OCI-M2 (cell line): ENCODE measurements around the gene ZP3.
"Not testable (repeated sequence)": the region's sequence is repeated elsewhere in the genome, so short reads cannot be mapped to it uniquely, and the experiment has no call there.

Source experiments
- DNase-seq: peaks from one replicate; lab custom pipeline; 2025; ENCODE audit not compliant: unreplicated experiment; lab: John Stamatoyannopoulos, UW

Gene ZP3

GRCh38 chr7:76424413-76425111 lies at the start of gene ZP3:
TSS of gene ZP3 (plus strand) at chr7:76424950. CDS start at chr7:76424965, 15 bp downstream.
- DNase-seq: no peak

GRCh38 chr7:76375251-76375650 lies 49.5 kb upstream of the ZP3 start:
- DNase-seq: no peak

GRCh38 chr7:76377186-76377918 lies 47.4 kb upstream of the ZP3 start:
- DNase-seq: no peak

DNA sequence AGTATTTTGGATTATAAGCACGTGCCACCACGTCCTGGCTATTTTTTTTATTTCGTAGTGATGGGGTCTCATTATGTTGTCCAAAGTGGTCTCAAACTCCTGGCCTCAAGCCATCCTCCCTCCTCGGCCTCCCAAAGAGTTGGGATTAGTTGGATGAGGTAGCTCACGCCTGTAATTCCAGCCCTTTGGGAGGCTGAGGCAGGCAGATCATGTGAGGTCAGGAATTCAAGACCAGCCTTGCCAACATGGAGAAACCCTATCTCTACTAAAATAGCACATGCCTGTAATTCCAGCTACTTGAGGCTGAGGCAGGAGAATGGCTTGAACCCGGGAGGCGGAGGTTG lies 44.2 kb upstream of the ZP3 start:
- no peak for DNase-seq

- DNase-seq: no peak
Measured at GRCh38 chr7:76381814-76382213, 42.9 kb upstream of the ZP3 start.

GRCh38 chr7:76383089-76383944 lies 41.4 kb upstream of the ZP3 start:
- no peak for DNase-seq

- no peak for DNase-seq
Measured at GRCh38 chr7:76386691-76387260, 38.0 kb upstream of the ZP3 start.

- DNase-seq: not testable (repeated sequence)
Measured at GRCh38 chr7:76387789-76388188, 37.0 kb upstream of the ZP3 start.

DNA sequence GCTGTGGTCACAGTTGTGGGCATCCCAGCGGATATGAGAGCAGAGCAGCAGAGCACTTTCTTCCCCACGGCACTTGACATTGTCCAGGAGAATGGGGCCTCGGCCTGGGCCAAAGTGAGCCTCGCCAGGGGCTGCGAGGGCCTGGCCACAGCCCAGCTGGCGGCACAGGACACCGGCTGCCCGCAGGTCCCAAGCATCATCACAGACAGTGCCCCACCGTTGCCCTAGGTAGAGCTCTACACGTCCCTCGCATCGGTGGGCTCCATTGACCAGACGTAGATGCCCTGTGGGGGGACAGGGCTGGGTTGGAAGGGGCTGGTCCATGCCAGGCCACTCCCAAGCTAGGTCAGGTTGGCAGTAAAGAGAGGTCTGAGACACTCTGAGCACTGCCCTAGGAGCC lies 34.7 kb upstream of the ZP3 start:
- DNase-seq: no peak

DNA sequence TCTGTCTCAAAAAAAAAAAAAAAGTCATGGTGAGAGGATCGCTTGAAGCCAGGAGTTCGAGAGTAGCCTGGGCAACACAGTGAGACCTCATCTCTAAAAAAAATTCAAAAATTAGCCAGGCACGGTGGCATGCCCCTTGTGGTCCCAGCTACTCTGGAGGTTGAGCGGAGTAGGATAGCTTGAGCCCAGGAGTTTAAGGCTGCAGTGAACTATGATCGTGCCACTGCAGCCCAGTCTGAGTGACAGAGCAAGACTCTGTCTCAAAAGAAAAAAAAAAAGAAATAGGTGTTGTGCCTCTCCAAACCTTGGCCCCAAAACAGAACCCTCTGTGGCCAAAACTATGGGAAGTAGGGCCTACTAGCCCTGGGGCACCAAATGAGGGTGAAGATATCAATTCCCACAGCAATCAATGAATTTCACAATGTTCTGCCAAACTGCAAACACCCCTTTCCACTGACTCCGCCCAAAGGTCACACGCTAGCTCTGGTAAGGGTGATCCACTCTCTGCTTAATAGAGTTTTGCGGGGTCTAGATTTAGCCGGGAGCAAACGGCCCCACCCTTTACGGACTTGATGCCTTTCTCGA lies 32.1 kb upstream of the ZP3 start:
- DNase-seq: no peak

DNA sequence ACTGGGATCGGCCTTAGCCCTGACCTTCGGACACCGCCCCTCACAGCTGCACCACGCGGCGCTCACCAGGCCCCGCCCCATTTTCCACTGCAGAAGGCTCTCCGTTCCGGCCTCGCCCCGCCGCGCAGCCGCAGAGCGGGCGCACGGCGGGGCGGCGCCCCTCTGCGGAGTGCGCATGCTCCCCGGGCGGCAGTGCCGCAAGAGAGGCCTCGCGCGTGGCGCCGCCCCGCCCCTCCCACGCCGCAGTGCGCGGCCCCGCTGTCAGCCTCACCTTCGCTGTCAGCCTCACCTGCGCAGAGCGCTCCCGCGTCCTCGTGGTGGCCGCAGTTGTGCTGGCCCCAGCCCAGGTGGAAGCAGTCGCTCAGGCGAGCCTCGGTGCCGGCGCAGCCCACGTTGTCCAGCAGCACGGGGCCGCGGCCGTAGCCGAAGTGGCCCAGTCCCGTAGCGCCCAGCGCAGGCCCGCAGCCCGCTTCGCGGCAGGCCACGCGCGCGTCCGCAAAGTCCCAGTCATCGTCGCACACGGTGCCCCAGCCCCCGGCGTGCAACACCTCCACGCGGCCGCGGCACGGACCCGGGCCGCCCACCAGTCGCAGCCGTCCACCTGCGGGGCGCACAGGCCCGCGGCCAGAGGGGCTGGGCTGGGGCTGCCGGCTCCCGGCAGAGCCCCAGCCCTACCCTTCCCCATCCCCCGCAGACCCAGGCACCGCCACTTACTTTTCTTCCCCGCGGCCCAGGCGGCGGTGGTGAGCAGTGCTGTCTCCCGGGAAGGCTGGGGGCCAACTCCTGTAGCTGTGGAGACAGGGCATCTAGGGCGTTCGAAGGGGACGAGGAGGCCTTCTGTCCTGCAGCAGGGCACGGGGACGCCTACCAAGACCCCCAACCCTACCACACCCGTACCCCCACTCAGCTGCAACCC lies 31.4 kb upstream of the ZP3 start:
- DNase-seq: peak; percentile 39

DNA sequence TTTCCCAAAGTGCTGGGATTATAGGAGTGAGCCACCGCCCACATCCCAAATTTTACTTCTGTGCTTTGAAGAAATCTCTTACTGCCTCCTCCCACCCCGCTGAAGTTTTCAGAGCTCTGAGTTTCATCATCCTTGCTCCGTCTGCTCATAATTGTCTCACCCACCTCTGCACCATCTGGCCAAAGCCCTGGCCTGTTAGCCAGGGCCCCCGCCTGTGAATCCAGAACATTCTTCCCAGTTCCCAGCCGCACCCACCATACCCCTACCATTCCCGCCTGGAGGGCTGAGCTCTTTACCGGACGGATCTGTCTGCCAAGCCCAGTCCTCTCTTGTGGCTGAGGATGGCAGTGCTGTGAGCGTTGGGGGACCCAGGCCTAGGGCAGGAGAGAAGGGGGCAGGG lies 29.8 kb upstream of the ZP3 start:
- no peak for DNase-seq

DNA sequence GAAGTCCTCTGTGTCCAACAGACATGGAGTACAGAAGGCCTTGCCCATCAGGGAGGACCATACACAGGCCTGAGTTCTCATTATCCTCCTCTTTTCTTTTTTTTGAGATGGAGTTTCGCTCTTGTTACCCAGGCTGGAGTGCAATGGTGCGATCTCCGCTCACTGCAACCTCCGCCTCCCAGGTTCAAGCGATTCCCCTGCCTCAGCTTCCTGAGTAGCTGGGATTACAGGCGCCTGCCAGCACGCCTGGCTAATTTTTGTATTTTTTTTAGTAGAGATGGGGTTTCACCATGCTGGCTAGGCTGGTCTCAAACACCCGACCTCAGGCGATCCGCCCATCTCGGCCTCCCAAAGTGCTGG lies 29.2 kb upstream of the ZP3 start:
- DNase-seq: not testable (repeated sequence)

DNA sequence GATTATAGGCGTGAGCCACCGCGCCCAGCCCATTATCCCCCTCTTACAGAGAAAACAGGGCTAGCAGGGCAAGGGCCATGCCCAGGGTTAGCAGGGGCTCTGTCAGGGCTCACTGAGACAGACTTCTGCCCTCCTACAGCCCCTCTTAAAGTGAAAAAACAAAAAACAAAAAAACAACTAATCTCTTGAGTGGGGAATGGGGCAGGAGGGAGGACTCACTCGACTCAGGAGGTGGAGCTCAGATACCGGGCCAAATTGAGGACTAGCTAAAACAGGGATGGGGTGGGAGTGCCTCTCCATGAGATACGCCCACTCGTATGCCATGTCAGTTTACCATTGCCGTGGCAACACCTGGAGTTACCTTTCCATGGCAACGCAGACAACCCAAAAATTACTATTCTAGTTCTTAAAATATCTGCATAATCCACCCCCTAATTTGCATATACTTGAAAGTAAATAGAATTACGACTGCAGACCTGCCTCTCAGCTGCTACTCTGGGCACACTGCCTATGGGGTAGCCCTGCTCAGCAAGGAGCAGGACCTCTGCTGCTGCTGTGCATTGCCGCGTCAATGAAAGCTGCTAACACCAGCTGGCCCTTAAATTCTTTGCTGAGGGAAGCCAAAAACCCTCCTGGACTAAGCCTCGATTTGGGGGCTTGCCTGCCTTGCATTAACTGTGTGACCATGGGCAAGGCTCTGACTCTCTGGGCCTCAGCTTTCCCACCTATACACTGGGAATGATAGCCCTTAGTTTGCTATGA lies 28.6 kb upstream of the ZP3 start:
- DNase-seq: no peak

GRCh38 chr7:76396864-76397263 lies 27.9 kb upstream of the ZP3 start:
- DNase-seq: no peak

- DNase-seq: no peak
Measured at GRCh38 chr7:76397409-76398183, 27.2 kb upstream of the ZP3 start.

GRCh38 chr7:76400248-76400647 lies 24.5 kb upstream of the ZP3 start:
- DNase-seq: no peak

DNA sequence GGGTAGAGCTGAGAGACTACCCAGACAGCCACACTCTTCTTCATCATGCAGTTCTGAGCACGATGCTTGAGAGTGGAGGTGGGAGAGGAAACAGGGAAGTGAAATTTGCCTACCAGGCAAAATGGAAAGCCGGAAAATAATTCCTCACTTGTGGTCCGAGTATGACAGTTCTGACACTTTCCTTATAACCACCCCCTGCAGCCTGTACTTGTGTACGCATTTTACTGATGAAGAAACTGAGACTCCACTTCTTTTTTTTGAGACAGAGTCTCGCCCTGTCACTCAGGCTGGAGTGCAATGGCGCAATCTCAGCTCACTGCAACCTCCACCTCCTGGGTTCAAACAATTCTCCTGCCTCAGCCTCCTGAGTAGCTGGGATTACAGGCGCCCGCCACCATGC lies 21.7 kb upstream of the ZP3 start:
- not testable (repeated sequence) for DNase-seq
